GM12875 (cell line): Measurements from ENCODE around the gene NXPH4.

Source experiments
- H3K4me3 ChIP-seq: one replicate; pipeline ENCODE4 v1.5.1; 2011; ENCODE audit warnings: low read depth, low read length, control low read depth
- TF ChIP-seq, protein P1 (sequence below): IDR thresholded peaks from 2 replicates; pipeline ENCODE4 v1.5.1; 2011; ENCODE audit warnings: low read depth, mild to moderate bottlenecking, control low read depth, inconsistent platforms, low read length, moderate library complexity, borderline replicate concordance; ENCODE audit not compliant: insufficient read depth

Gene NXPH4

DNA sequence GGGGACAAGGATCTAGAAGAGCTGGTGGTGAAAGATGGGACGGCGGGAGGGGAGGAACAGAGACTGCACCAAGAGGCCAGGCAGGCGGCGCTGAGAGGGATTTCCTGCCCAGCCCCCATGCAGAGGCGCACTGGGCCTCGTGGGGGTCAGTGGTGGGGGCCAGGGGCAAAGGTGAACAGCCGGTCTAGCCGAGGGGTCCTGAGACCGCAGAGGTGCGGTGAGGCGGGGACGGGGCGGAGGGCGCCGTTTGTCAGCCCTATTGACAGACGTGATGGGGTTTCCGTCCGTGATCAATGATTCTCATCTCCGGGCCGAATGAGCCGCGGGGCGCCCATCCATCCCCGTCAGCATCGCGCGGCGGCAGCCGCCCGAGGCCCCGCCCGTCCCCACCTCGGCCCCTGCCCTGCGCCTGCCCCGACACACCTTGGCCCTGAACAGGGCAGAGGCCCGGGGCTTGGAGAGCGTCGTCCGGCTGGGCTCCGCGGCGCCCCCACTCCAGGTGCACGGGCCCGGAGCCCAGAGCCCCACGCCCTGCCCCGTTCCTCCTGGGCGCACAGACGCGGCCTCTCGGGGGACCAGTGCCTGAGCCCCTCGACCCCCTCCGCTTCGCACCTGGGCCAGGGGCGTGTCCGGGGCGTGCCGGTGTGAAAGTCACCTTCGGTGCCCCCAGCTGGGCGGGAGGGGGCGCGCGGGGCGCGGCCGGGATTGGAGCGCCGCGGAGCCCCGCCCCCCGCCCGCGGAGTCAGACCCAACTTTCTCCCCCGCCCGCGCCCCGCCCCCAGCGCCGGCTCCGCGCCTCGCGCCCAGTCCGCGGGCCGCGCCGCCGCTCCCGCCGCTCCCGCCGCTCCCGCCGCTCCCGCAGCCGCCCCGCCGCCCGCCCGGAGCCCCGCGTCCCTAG lies at the start of gene NXPH4:
TSS of gene NXPH4 (plus strand) at position 781 of the 898 bp plus-strand sequence. CDS start 176 bp downstream, outside the sequence.
- H3K4me3 ChIP-seq = peak within 1 kb of the TSS; percentile 27
- TF ChIP-seq, protein P1, sequence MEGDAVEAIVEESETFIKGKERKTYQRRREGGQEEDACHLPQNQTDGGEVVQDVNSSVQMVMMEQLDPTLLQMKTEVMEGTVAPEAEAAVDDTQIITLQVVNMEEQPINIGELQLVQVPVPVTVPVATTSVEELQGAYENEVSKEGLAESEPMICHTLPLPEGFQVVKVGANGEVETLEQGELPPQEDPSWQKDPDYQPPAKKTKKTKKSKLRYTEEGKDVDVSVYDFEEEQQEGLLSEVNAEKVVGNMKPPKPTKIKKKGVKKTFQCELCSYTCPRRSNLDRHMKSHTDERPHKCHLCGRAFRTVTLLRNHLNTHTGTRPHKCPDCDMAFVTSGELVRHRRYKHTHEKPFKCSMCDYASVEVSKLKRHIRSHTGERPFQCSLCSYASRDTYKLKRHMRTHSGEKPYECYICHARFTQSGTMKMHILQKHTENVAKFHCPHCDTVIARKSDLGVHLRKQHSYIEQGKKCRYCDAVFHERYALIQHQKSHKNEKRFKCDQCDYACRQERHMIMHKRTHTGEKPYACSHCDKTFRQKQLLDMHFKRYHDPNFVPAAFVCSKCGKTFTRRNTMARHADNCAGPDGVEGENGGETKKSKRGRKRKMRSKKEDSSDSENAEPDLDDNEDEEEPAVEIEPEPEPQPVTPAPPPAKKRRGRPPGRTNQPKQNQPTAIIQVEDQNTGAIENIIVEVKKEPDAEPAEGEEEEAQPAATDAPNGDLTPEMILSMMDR = no peak

DNA sequence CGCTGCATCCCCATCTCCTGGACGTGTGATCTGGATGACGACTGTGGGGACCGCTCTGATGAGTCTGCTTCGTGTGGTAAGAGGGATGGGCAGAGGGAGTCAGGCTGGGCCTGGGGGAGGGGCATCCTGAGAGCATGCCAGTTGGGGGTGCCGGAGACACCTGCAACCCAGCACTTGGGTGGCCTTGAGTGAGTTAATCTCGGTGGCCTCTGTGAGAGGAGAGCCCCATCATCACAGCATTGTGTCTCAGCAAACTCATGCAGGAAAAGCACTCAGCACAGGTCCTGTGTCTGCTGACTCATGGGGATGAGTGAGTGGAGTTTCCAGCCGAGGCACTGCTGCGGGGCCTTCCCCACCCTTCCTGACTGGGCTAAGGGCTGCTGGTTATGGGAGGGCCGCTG lies 49.6 kb upstream of the NXPH4 start:
- no peak overlapping the region for H3K4me3 ChIP-seq
- TF ChIP-seq, protein P1 = no peak

DNA sequence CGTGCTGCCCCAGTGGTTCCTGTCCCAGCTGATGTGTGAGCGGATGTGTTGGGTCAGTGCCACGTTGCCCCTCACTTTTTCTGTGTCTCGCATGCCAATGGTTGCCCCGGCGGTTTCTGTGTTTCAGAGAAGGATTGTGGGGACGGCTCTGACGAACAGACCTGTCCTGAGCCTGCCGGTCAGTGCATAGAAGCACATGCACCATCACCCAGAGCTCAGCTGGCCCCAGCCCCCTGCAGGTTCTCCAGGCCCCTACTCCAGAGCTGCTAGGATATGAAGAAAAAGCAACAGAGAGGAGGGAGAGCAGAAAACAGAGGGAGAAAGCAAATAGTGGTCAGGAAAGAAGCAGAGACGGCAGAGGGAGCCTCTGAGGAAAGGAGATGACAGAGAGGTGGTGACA lies 48.5 kb upstream of the NXPH4 start:
- TF ChIP-seq, protein P1 = no peak

DNA sequence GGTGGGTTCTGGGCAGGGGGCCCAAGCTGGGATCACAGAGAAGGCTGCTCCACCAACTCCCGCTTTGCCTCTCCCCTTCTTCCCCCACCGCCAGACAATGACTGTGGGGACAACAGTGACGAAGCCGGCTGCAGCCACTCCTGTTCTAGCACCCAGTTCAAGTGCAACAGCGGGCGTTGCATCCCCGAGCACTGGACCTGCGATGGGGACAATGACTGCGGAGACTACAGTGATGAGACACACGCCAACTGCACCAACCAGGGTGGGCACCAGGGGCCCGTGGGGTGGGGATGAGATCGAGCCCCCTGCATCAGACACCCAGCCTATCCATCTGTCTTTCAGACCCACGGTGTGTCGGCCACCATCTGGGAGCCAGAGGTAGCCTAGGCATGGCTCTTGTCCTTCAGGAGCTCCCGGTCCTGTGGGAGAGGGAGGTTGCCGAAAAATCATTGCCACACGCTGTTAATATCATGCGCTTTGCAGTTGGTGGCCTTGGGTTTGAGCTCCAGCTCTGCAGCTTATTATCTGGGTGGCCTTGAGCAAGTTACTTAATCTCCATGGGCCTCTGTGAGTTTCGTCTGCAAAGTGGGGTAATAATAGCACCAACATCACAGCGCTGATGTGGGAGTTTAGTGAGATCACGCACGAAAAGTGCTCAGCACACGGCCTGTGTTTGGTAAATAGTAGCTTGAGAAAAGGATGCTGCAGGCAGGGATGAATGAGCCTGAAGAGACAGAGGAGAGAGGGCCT lies 47.4 kb upstream of the NXPH4 start:
- TF ChIP-seq, protein P1 = no peak
- no peak overlapping the region for H3K4me3 ChIP-seq

More for the DNA sequence above, 48.5 kb upstream of the NXPH4 start:
- no peak overlapping the region for H3K4me3 ChIP-seq

DNA sequence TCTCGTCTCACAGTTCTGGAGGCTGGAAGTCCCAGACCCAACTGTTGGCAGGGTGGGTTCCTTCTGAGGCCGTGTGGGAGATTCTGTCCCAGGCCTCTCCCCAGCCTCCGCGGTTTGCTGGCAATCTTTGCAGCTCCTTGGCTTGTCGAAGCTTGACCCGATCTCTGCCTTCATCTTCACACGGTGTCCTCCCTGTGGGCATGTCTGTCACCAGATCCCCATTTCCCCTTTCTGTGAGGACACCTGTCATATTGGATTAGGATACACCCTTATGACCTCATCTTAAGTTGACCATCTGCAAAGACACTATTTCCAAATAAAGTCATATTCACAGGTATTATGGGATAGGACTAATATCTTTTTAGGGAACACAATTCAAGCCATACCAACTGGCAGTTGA lies 46.6 kb upstream of the NXPH4 start:
- TF ChIP-seq, protein P1 = no peak
- H3K4me3 ChIP-seq = no peak overlapping the region

DNA sequence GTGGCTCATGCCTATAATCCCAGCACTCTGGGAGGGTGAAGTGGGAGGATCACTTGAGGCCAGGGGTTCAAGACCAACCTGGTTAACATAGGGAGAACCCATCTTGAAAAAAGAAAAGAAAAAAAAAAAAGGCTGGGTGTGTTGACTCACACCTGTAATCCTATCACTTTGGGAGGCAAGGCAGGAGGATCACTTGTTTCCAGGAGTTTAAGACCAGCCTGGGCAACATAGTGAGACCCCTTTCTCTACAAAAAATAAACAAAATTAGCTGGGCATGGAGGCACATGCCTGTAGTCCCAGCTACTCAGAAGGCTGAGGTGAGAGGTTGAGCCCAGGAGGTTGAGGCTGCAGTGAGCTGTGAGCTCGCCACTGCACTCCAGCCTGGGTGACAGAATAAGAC lies 46.2 kb upstream of the NXPH4 start:
- TF ChIP-seq, protein P1 = no peak
- H3K4me3 ChIP-seq = no peak overlapping the region
